CD8-positive, alpha-beta memory T cell (primary cell): Measurements from ENCODE around the gene PITRM1. TPM values are rescaled to one million over a fixed set of nuclear protein-coding genes. Genes with fewer than 3 reads are reported as not detected.

ENCODE experiments used
- CTCF ChIA-PET: fragments of 350-600 bp; sonication (Branson Sonifier 250); formaldehyde crosslinking; loops from one replicate; lab custom pipeline; 2021; ENCODE audit warnings: antibody characterized with exemption; lab: Charles Lee
- POLR2A ChIA-PET: fragments of 350-600 bp; sonication (Branson Sonifier 250); formaldehyde crosslinking; loops from one replicate; lab custom pipeline; 2021; ENCODE audit warnings: antibody characterized with exemption; lab: Charles Lee
- DNase-seq, 5 donors: peaks; one replicate each; pipeline versions ENCODE4 v3.0.0 to v3.0.0-alpha.2; 2020 to 2022; ENCODE audit warnings: mixed read lengths in 1 of 5
- H3K27ac ChIP-seq: one replicate; pipeline ENCODE4 v1.7.0; 2013; ENCODE audit warnings: low read depth, mild to moderate bottlenecking, low read length, moderate library complexity
- H3K27me3 ChIP-seq: 2 replicates; pipeline ENCODE4 v1.7.0; 2013; ENCODE audit warnings: low read length, mild to moderate bottlenecking; ENCODE audit not compliant: insufficient read depth, poor library complexity, severe bottlenecking
- H3K36me3 ChIP-seq: 2 replicates; pipeline ENCODE4 v1.7.0; 2013; ENCODE audit warnings: mild to moderate bottlenecking, low read length, moderate library complexity; ENCODE audit not compliant: insufficient read depth
- H3K4me1 ChIP-seq: 2 replicates; pipeline ENCODE4 v1.7.0; 2013; ENCODE audit warnings: mild to moderate bottlenecking, low read length, moderate library complexity; ENCODE audit not compliant: insufficient read depth
- H3K4me3 ChIP-seq: 2 replicates; pipeline ENCODE4 v1.7.0; 2013; ENCODE audit warnings: mild to moderate bottlenecking, low read length
- H3K9me3 ChIP-seq: 2 replicates; pipeline ENCODE4 v1.7.0; 2013; ENCODE audit warnings: mild to moderate bottlenecking, low read length
- H3K27ac Mint-ChIP-seq, 8 donors: one replicate each; pipeline ENCODE4 v1.8.0; 2020 to 2021; ENCODE audit warnings: mixed read lengths in 8 of 8, mild to moderate bottlenecking in 6 of 8, inconsistent platforms in 3 of 8, moderate library complexity in 3 of 8
- H3K27me3 Mint-ChIP-seq, 2 donors: one replicate each; pipeline ENCODE4 v1.8.0; 2020 to 2021; ENCODE audit warnings: mixed read lengths in 2 of 2, mild to moderate bottlenecking in 1 of 2, moderate library complexity in 1 of 2
- H3K36me3 Mint-ChIP-seq, 3 donors: one replicate each; pipeline ENCODE4 v1.8.0; 2020 to 2021; ENCODE audit warnings: mixed read lengths in 3 of 3, inconsistent platforms in 1 of 3, mild to moderate bottlenecking in 1 of 3
- H3K4me1 Mint-ChIP-seq, 3 donors: one replicate each; pipeline ENCODE4 v1.8.0; 2020 to 2021; ENCODE audit warnings: mixed read lengths in 3 of 3, inconsistent platforms in 1 of 3, mild to moderate bottlenecking in 1 of 3
- H3K4me3 Mint-ChIP-seq, 7 donors: one replicate each; pipeline ENCODE4 v1.8.0; 2020 to 2021; ENCODE audit warnings: mixed read lengths in 7 of 7, mild to moderate bottlenecking in 6 of 7, moderate library complexity in 4 of 7, inconsistent platforms in 2 of 7
- H3K9me3 Mint-ChIP-seq, 5 donors: one replicate each; pipeline ENCODE4 v1.8.0; 2020 to 2022; ENCODE audit warnings: mixed read lengths in 5 of 5, mild to moderate bottlenecking in 3 of 5, moderate library complexity in 2 of 5, inconsistent platforms in 1 of 5
- polyA plus RNA-seq: library from polyadenylated mRNA; unstranded; fragments of 300-500 nt; fragmentation: Illumina TruSeq; gene quantifications from one replicate; pipeline ENCODE4 v1.2.3, GENCODE V29; 2021
- total RNA-seq, 2 experiments: library from RNA; stranded (reverse); gene quantifications; one replicate each; pipeline ENCODE4 v1.2.3, GENCODE V29; 2021

The PITRM1 gene
- total and polyA plus RNA-seq, 3 experiments from 2014 or later: 49.1 to 132 (median 132) TPM

GRCh38 chr10:3142146-3142875, 30.3 kb downstream of the PITRM1 start:
- Histone ChIP-seq H3K9me3 (no peaks in the 10 kb centered on the region), H3K27ac (no peak overlapping the region), H3K27me3 (no peaks in the 10 kb centered on the region), H3K4me3 (no peak overlapping the region), H3K4me1 (no peaks in the 10 kb centered on the region), H3K36me3 (peaks cover 74% of the 10 kb centered on the region)
- Mint-ChIP-seq H3K4me3 (no peak overlapping the region), H3K36me3 (peaks cover 19 to 99% (median 33%) of the 10 kb centered on the region in 3 donors), H3K4me1 (no peaks in the 10 kb centered on the region), H3K27ac (peak overlapping the region in 2 of 8 donors; percentile 35 to 86), H3K9me3 (no peaks in the 10 kb centered on the region), H3K27me3 (no peaks in the 10 kb centered on the region)
- ChIA-PET CTCF (no interaction called here), POLR2A (no interaction called here)
- no peak for DNase-seq

DNA sequence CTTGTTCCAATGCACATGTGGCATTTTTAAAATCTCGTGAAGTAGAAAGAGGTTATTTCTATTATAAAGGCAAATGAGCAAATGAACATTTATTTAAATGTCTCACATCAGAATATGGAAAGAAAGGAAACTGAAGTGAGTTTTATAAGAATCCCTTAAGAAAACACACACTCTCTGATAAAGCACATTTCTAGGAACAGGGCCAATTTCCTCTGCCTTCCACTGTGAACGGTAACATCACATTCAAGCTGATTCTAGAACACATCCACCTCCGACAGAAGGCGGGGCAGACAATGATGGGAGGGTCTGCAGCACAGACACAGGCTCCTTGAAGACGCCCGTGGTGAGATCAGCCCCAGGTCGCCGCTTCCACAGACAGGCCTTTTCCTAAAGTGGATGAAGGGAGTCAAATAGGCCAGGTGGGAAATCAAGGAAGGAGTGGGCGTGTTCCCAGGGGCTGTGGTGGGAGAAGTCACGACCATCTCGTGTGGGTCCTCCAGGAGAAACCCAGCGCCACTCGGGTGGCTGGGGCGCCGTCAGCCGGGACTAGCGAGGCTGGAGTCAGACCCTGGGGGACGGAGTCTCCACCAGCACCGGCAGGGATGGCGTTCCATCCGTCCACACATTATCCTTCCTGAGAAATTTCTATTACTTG, 31.1 kb downstream of the PITRM1 start:
- Histone ChIP-seq H3K9me3 (no peaks in the 10 kb centered on the region), H3K36me3 (peaks cover 73% of the 10 kb centered on the region), H3K27me3 (no peaks in the 10 kb centered on the region), H3K4me3 (no peak overlapping the region), H3K4me1 (no peaks in the 10 kb centered on the region), H3K27ac (no peak overlapping the region)
- H3K4me1 Mint-ChIP-seq: no peaks in the 10 kb centered on the region
- H3K4me3 Mint-ChIP-seq: no peak overlapping the region
- no peak for DNase-seq
- peaks cover 19 to 99% (median 28%) of the 10 kb centered on the region in 3 donors for H3K36me3 Mint-ChIP-seq
- no peaks in the 10 kb centered on the region for H3K27me3 Mint-ChIP-seq
- ChIA-PET POLR2A (no interaction called here), CTCF (no interaction called here)
- peak overlapping the region in 1 of 8 donors; percentile 72 for H3K27ac Mint-ChIP-seq
- H3K9me3 Mint-ChIP-seq: no peaks in the 10 kb centered on the region

DNA sequence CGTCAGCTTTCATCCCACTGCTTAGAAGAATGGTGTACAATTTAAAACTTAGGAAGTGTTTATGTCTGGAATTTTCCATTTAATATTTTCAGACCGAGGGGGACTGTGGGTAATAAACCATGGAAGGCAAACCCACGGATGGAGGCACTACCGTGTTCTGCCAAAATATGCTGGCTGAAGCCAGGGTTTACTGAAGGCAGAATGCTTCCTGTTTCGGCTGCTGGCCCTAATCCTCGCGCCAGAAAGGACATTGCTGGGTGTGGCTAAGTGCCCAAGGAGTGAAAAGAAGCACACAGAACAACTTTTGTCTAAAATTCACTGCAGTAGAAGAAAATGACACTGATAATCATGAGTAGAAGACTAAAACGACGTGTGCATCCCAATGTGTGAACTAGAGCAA, 32.3 kb downstream of the PITRM1 start:
- no peak overlapping the region for H3K4me3 ChIP-seq
- no peaks in the 10 kb centered on the region for H3K27me3 ChIP-seq
- Mint-ChIP-seq H3K9me3 (no peaks in the 10 kb centered on the region), H3K36me3 (peaks cover 15 to 97% (median 26%) of the 10 kb centered on the region in 3 donors), H3K4me3 (no peak overlapping the region), H3K27ac (peak overlapping the region in 1 of 8 donors; percentile 9), H3K4me1 (no peaks in the 10 kb centered on the region), H3K27me3 (no peaks in the 10 kb centered on the region)
- no peak for DNase-seq
- CTCF ChIA-PET: no interaction called here
- H3K27ac ChIP-seq: no peak overlapping the region
- H3K4me1 ChIP-seq: no peaks in the 10 kb centered on the region
- peaks cover 71% of the 10 kb centered on the region for H3K36me3 ChIP-seq
- POLR2A ChIA-PET: no interaction called here
- no peaks in the 10 kb centered on the region for H3K9me3 ChIP-seq

GRCh38 chr10:3139216-3139910, 33.2 kb downstream of the PITRM1 start:
- H3K27me3 Mint-ChIP-seq: no peaks in the 10 kb centered on the region
- Histone ChIP-seq H3K4me3 (no peak overlapping the region), H3K4me1 (no peaks in the 10 kb centered on the region), H3K27ac (no peak overlapping the region), H3K27me3 (no peaks in the 10 kb centered on the region), H3K9me3 (no peaks in the 10 kb centered on the region), H3K36me3 (peaks cover 75% of the 10 kb centered on the region)
- peaks cover 20 to 98% (median 32%) of the 10 kb centered on the region in 3 donors for H3K36me3 Mint-ChIP-seq
- CTCF ChIA-PET: interaction anchor here (1.4 kb wide), 1 partner anchor 10 kb away, joined by 3 read pairs; no protein-coding TSS in a partner anchor
- POLR2A ChIA-PET: no interaction called here
- H3K27ac Mint-ChIP-seq: peak overlapping the region in 1 of 8 donors; percentile 48
- no peak overlapping the region for H3K4me3 Mint-ChIP-seq
- no peaks in the 10 kb centered on the region for H3K4me1 Mint-ChIP-seq
- no peaks in the 10 kb centered on the region for H3K9me3 Mint-ChIP-seq
- no peak for DNase-seq

DNA sequence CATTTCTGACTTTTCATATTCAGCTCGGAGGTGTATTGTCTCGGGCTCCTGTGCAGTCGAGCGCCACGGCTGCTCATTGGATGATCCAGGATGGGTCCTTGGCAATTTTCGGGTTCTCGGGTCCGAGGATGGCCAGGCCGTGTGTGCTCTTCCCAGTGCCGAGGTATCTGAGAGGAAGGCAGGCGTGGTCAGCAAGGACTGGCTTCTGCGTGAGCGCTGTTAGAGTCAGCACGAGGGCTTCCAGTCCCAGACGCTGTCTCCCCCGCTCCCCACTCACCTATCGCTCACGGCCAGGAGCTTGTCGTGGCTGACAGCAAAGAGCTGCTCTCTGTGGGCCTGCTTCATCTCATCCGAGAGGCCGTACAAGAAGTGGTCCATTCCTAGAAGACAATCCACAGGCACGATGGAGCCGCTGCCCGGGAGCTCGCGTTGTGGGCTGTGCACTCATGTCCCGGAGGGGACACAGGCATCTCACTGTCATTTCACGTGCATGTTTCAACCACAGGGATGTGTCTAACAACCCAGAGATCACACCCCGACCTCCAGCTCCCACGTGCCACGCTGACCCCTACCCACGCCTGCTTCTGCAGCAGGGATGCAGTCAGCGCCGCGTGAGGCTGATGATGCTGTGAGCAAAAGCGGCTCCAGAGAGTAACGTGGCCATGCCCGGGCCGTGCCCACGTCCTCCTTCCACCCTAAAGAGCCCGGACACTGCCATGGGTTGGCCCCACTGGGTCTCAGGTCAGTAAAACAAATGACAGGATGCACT, 34.4 kb downstream of the PITRM1 start:
- Mint-ChIP-seq H3K4me1 (no peaks in the 10 kb centered on the region), H3K9me3 (no peaks in the 10 kb centered on the region), H3K36me3 (peaks cover 18 to 96% (median 31%) of the 10 kb centered on the region in 3 donors), H3K27ac (no peak overlapping the region), H3K27me3 (no peaks in the 10 kb centered on the region), H3K4me3 (no peak overlapping the region)
- Histone ChIP-seq H3K9me3 (no peaks in the 10 kb centered on the region), H3K4me3 (no peak overlapping the region), H3K4me1 (no peaks in the 10 kb centered on the region), H3K36me3 (peaks cover 72% of the 10 kb centered on the region), H3K27ac (no peak overlapping the region), H3K27me3 (no peaks in the 10 kb centered on the region)
- ChIA-PET POLR2A (no interaction called here), CTCF (interaction anchor here (0.6 kb wide), 1 partner anchor 18 kb away, joined by 3 read pairs; no protein-coding TSS in a partner anchor)
- DNase-seq: no peak

DNA sequence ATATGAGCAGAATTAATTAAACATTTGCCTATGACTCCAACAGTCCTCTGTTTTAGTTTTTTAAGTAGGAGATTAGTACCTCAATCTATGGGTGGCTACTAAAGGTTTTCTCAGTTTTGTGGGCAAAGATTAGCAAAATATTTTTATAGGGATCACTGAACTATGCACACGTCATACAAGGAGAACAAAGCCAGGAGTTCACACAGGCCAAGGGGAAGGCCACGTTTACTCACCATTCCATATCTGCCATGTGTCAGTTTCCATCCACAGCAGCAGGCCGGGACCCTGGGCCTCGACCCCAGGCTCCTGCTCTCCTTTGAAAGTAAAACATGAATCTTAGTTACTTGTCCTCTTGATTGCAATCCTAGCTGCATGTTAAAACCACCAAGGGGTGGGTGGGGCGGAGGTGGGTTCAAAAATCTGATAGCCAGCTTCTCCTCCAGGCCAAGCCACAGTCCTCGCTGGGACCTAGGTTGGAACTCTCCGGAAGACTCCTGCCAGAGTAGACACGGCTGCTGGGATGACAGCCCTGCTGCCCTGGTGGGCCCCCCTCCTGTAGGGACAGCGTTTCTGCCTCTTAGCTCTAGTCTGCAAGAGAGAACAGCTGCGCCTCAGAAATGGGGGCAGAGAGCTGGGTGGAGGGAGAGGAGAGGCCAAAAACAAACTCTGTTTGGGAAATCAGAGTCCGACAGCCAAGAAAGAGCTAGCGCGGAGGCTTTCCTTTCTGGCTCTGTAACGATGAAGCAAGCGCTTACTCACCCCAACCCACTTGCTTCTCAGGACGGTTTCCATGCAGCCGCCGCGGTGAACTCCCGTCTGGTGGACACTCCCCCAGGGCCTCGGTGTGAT, 35.6 kb downstream of the PITRM1 start:
- ChIA-PET POLR2A (no interaction called here), CTCF (no interaction called here)
- no peak overlapping the region for H3K4me3 ChIP-seq
- Mint-ChIP-seq H3K9me3 (no peaks in the 10 kb centered on the region), H3K27ac (no peak overlapping the region), H3K4me1 (no peaks in the 10 kb centered on the region), H3K36me3 (peaks cover 16 to 96% (median 26%) of the 10 kb centered on the region in 3 donors), H3K4me3 (no peak overlapping the region), H3K27me3 (no peaks in the 10 kb centered on the region)
- H3K4me1 ChIP-seq: no peaks in the 10 kb centered on the region
- no peaks in the 10 kb centered on the region for H3K27me3 ChIP-seq
- no peak overlapping the region for H3K27ac ChIP-seq
- peaks cover 68% of the 10 kb centered on the region for H3K36me3 ChIP-seq
- DNase-seq: no peak
- no peaks in the 10 kb centered on the region for H3K9me3 ChIP-seq

GRCh38 chr10:3136336-3136735, 36.2 kb downstream of the PITRM1 start:
- Histone ChIP-seq H3K4me1 (no peaks in the 10 kb centered on the region), H3K4me3 (no peak overlapping the region), H3K27ac (no peak overlapping the region), H3K9me3 (no peaks in the 10 kb centered on the region), H3K36me3 (peaks cover 68% of the 10 kb centered on the region), H3K27me3 (no peaks in the 10 kb centered on the region)
- H3K36me3 Mint-ChIP-seq: peaks cover 16 to 95% (median 26%) of the 10 kb centered on the region in 3 donors
- DNase-seq: no peak
- CTCF ChIA-PET: no interaction called here
- POLR2A ChIA-PET: no interaction called here
- H3K27me3 Mint-ChIP-seq: no peaks in the 10 kb centered on the region
- no peaks in the 10 kb centered on the region for H3K4me1 Mint-ChIP-seq
- H3K4me3 Mint-ChIP-seq: no peak overlapping the region
- H3K9me3 Mint-ChIP-seq: no peaks in the 10 kb centered on the region
- peak overlapping the region in 1 of 8 donors; percentile 6 for H3K27ac Mint-ChIP-seq
